ENCODE measurements around the gene ABHD16B.
"Not testable (repeated sequence)": the region's sequence is repeated elsewhere in the genome, so short reads cannot be mapped to it uniquely, and the experiment has no call there.

Gene ABHD16B

GRCh38 chr20:63863798-63864544 lies 2.7 kb downstream of the ABHD16B start:
- DNase-seq (ENCODE audit: extremely low spot score), result peak; percentile 68
- ChIA-PET POLR2A (interaction anchor here (0.7 to 2.0 kb wide), 11 partner anchors 8 to 155 kb away, joined by 3 to 30 read pairs (median 9); partner anchors contain the start of genes ARFRP1, PRPF6, SAMD10 and ZGPAT), CTCF (interaction anchor here (1.0 kb wide), 1 partner anchor 18 kb away, joined by 3 read pairs; no protein-coding TSS in a partner anchor)
- TF ChIP-seq ELF4 (IDR thresholded peaks at IDR 0.05), result no peak
- TF ChIP-seq CTBP1 (IDR thresholded peaks at IDR 0.05; ENCODE audit: borderline replicate concordance), result no peak
- no peak for TF ChIP-seq L3MBTL2 (conservative IDR thresholded peaks at IDR 0.05)
- TF ChIP-seq SUZ12 (IDR thresholded peaks at IDR 0.05), result no peak
- TF ChIP-seq BHLHE40 (IDR thresholded peaks at IDR 0.05; ENCODE audit: borderline replicate concordance), result no peak
- TF ChIP-seq TARDBP (IDR thresholded peaks at IDR 0.05), result no peak
- no peak for TF ChIP-seq HDGF (IDR thresholded peaks at IDR 0.05; ENCODE audit: borderline replicate concordance)
- no peak for TF ChIP-seq FOXM1 (IDR thresholded peaks at IDR 0.05; ENCODE audit: borderline replicate concordance)
- TF ChIP-seq ZNF384 (IDR thresholded peaks at IDR 0.05), result no peak

GRCh38 chr20:63864545-63864977 lies 3.3 kb downstream of the ABHD16B start:
- ChIA-PET CTCF (interaction anchor here (0.7 to 1.5 kb wide), 3 partner anchors 17 to 90 kb away, joined by 3 to 7 read pairs (median 3); no protein-coding TSS in a partner anchor), POLR2A (interaction anchor here (0.6 to 2.2 kb wide), 30 partner anchors 8 to 326 kb away, joined by 3 to 30 read pairs (median 5); partner anchors contain the start of genes ARFRP1, DNAJC5, PRPF6 and RTEL1)
- DNase-seq (ENCODE audit: extremely low spot score), result no peak
- TF ChIP-seq ZNF384 (IDR thresholded peaks at IDR 0.05) (no peak), NFRKB (IDR thresholded peaks at IDR 0.05) (no peak; the same call in 1 of the 2 replicates), LEF1 (IDR thresholded peaks at IDR 0.05; ENCODE audit: borderline replicate concordance) (no peak), SUZ12 (IDR thresholded peaks at IDR 0.05) (no peak), FOXM1 (IDR thresholded peaks at IDR 0.05; ENCODE audit: borderline replicate concordance) (no peak), PKNOX1 (IDR thresholded peaks at IDR 0.05) (no peak), ELF4 (IDR thresholded peaks at IDR 0.05) (no peak), TARDBP (IDR thresholded peaks at IDR 0.05) (no peak)

GRCh38 chr20:63864978-63865640 lies 3.8 kb downstream of the ABHD16B start, which contains the start of gene TPD52L2:
Gene TPD52L2, plus strand, starts transcription at chr20:63865270. Its CDS starts 96 bp downstream, at chr20:63865366.
- ChIA-PET CTCF (interaction anchor here (0.7 to 1.5 kb wide), 3 partner anchors 17 to 90 kb away, joined by 3 to 7 read pairs (median 3); no protein-coding TSS in a partner anchor), POLR2A (interaction anchor here (0.6 to 2.2 kb wide), 32 partner anchors 9 to 327 kb away, joined by 3 to 30 read pairs (median 4); partner anchors contain the start of genes ARFRP1, DNAJC5, PRPF6 and RTEL1)
- no peak for TF ChIP-seq BHLHE40 (IDR thresholded peaks at IDR 0.05; ENCODE audit: borderline replicate concordance)
- TF ChIP-seq L3MBTL2 (conservative IDR thresholded peaks at IDR 0.05), result peak; percentile 98
- peak; percentile 45; the same call in 1 of the 2 replicates for TF ChIP-seq PKNOX1 (IDR thresholded peaks at IDR 0.05)
- peak; percentile 68 for TF ChIP-seq ELF4 (IDR thresholded peaks at IDR 0.05)
- DNase-seq (ENCODE audit: extremely low spot score), result peak; percentile 97

- not testable (repeated sequence) for DNase-seq (ENCODE audit: extremely low spot score)
- ChIA-PET CTCF (interaction anchor here (0.7 kb wide), 1 partner anchor 9 kb away, joined by 3 read pairs; no protein-coding TSS in a partner anchor), POLR2A (interaction anchor here (1.0 kb wide), 1 partner anchor 24 kb away, joined by 3 read pairs; no protein-coding TSS in a partner anchor)
Observed at GRCh38 chr20:63867042-63867441, 5.7 kb downstream of the ABHD16B start.

GRCh38 chr20:63868264-63868663 lies 7.0 kb downstream of the ABHD16B start:
- TF ChIP-seq PKNOX1 (IDR thresholded peaks at IDR 0.05), result no peak
- no peak for TF ChIP-seq TARDBP (IDR thresholded peaks at IDR 0.05)
- no peak for TF ChIP-seq FOXK2 (IDR thresholded peaks at IDR 0.05)
- TF ChIP-seq ARNT (IDR thresholded peaks at IDR 0.05), result no peak
- no peak for TF ChIP-seq BHLHE40 (IDR thresholded peaks at IDR 0.05; ENCODE audit: borderline replicate concordance)
- no peak for TF ChIP-seq ZNF384 (IDR thresholded peaks at IDR 0.05)
- no peak for TF ChIP-seq FOXA1 (IDR thresholded peaks at IDR 0.05)
- no peak for TF ChIP-seq ELF4 (IDR thresholded peaks at IDR 0.05)
- TF ChIP-seq L3MBTL2 (conservative IDR thresholded peaks at IDR 0.05), result no peak
- TF ChIP-seq LEF1 (IDR thresholded peaks at IDR 0.05; ENCODE audit: borderline replicate concordance), result no peak
- no peak for TF ChIP-seq SP1 (IDR thresholded peaks at IDR 0.05)
- no peak for TF ChIP-seq SUZ12 (IDR thresholded peaks at IDR 0.05)
- CTCF ChIA-PET, result no interaction called here
- no peak for DNase-seq (ENCODE audit: extremely low spot score)
- POLR2A ChIA-PET, result no interaction called here

- ChIA-PET CTCF (interaction anchor here (1.0 kb wide), 1 partner anchor 87 kb away, joined by 3 read pairs; no protein-coding TSS in a partner anchor), POLR2A (interaction anchor here (4.0 kb wide), 1 partner anchor 8 kb away, joined by 30 read pairs; the partner anchor contains the start of gene TPD52L2)
- no peak for DNase-seq (ENCODE audit: extremely low spot score)
- no peak for TF ChIP-seq BHLHE40 (IDR thresholded peaks at IDR 0.05; ENCODE audit: borderline replicate concordance)
- TF ChIP-seq SUZ12 (IDR thresholded peaks at IDR 0.05), result no peak
- TF ChIP-seq SP1 (IDR thresholded peaks at IDR 0.05), result no peak
- TF ChIP-seq FOXK2 (IDR thresholded peaks at IDR 0.05), result no peak
- no peak for TF ChIP-seq FOXM1 (IDR thresholded peaks at IDR 0.05; ENCODE audit: borderline replicate concordance)
- TF ChIP-seq TARDBP (IDR thresholded peaks at IDR 0.05), result no peak
- TF ChIP-seq HDGF (IDR thresholded peaks at IDR 0.05; ENCODE audit: borderline replicate concordance), result no peak
- TF ChIP-seq CTBP1 (IDR thresholded peaks at IDR 0.05; ENCODE audit: borderline replicate concordance), result no peak
- no peak for TF ChIP-seq ELF4 (IDR thresholded peaks at IDR 0.05)
- no peak for TF ChIP-seq ZNF384 (IDR thresholded peaks at IDR 0.05)
- TF ChIP-seq NFRKB (IDR thresholded peaks at IDR 0.05), result no peak
Observed at GRCh38 chr20:63873477-63873971, 12.2 kb downstream of the ABHD16B start.

GRCh38 chr20:63874241-63874640 lies 12.9 kb downstream of the ABHD16B start:
- POLR2A ChIA-PET, result interaction anchor here (4.0 kb wide), 1 partner anchor 9 kb away, joined by 30 read pairs; the partner anchor contains the start of gene TPD52L2
- CTCF ChIA-PET; DNase-seq (ENCODE audit: extremely low spot score): not testable (repeated sequence)
